HCT116 (cell line): ENCODE data around the gene NPS. TPM values are rescaled to one million over a fixed set of nuclear protein-coding genes. Genes with fewer than 3 reads are reported as not detected.

Source experiments
- ATAC-seq: fragments of 200-7000 bp; cut with Tn5 transposase; 2 replicates; pipeline ENCODE4 v1.9.1; 2020; ENCODE audit warnings: mild to moderate bottlenecking, moderate library complexity
- BruUV-seq: library from RNA; stranded (reverse); fragments of 400-500 nt; replicated peaks from 2 replicates; lab custom pipeline; 2021; lab: Mats Ljungman, UMichigan
- CTCF ChIA-PET: fragments of 300-600 bp; sonication (Branson Sonifier 250); formaldehyde crosslinking; loops from one replicate; lab custom pipeline; 2021; ENCODE audit warnings: antibody characterized with exemption; lab: Charles Lee
- POLR2A ChIA-PET: fragments of 300-600, 350-600 bp; sonication (Branson Sonifier 250); formaldehyde crosslinking; loops from one replicate; lab custom pipeline; 2021; ENCODE audit warnings: antibody characterized with exemption; lab: Charles Lee
- RAD21 ChIA-PET, 2 experiments: fragments of 300-600 bp; sonication (Branson Sonifier 250); formaldehyde crosslinking; loops; one replicate each; lab custom pipeline; 2023; ENCODE audit warnings: low total read pairs in 2 of 2; ENCODE audit not compliant: uncharacterized antibody in 2 of 2, unreplicated experiment in 2 of 2, low non-redundant PET in 1 of 2; lab: Charles Lee
- DNase-seq: peaks from one replicate; pipeline ENCODE4 v3.0.0-alpha.2; 2010; ENCODE audit warnings: low read depth, low spot score
- H2AFZ ChIP-seq: fragments of 200-600 bp; shearing (Covaris generic), sonication (generic); 2 replicates; pipeline ENCODE4 v1.6.1; 2017; ENCODE audit warnings: low read depth, mixed run types, mixed read lengths, antibody characterized with exemption, low read length; ENCODE audit not compliant: poor library complexity, severe bottlenecking
- H3K27ac ChIP-seq: 2 replicates; pipeline ENCODE4 v1.5.1; 2012; ENCODE audit warnings: low read depth, low read length
- H3K27me3 ChIP-seq: fragments of 200-600 bp; sonication (generic); 2 replicates; pipeline ENCODE4 v1.6.1; 2016; ENCODE audit warnings: mixed run types, low read length, mixed read lengths; ENCODE audit not compliant: insufficient read depth
- H3K36me3 ChIP-seq, 2 experiments: fragments of 200-500 bp in 1 of 2; fragments of 200-600 bp in 1 of 2; sonication (Bioruptor generic) in 1 of 2; sonication (generic) in 1 of 2; 2 replicates each; pipeline versions ENCODE4 v1.5.1 to v1.6.1; 2014 to 2016; ENCODE audit warnings: low read length in 2 of 2, inconsistent platforms in 1 of 2, mixed read lengths in 1 of 2, mixed run types in 1 of 2; ENCODE audit not compliant: insufficient read depth in 2 of 2, control insufficient read depth in 1 of 2
- H3K4me1 ChIP-seq, 2 experiments: fragments of 200-600 bp in 1 of 2; sonication (generic) in 1 of 2; 2 replicates each; pipeline versions ENCODE4 v1.5.1 to v1.6.1; 2012 to 2017; ENCODE audit warnings: low read length in 2 of 2, inconsistent platforms in 1 of 2, mild to moderate bottlenecking in 1 of 2, mixed read lengths in 1 of 2, mixed run types in 1 of 2, moderate library complexity in 1 of 2; ENCODE audit not compliant: insufficient read depth in 2 of 2, control insufficient read depth in 1 of 2
- H3K4me2 ChIP-seq: fragments of 200-600 bp; sonication (generic); 2 replicates; pipeline ENCODE4 v1.6.1; 2017; ENCODE audit warnings: mixed run types, low read length, mixed read lengths
- H3K4me3 ChIP-seq, 2 experiments: fragments of 200-600 bp in 1 of 2; sonication (generic) in 1 of 2; replicated peaks in 1 of 2; 2 replicates each; pipeline ENCODE4 v1.5.1; 2011 to 2016; ENCODE audit warnings: low read length in 2 of 2, control low read depth in 1 of 2, low read depth in 1 of 2, mild to moderate bottlenecking in 1 of 2, mixed read lengths in 1 of 2, mixed run types in 1 of 2
- H3K79me2 ChIP-seq: fragments of 200-600 bp; sonication (generic); 2 replicates; pipeline ENCODE4 v1.6.1; 2017; ENCODE audit warnings: mild to moderate bottlenecking, mixed run types, low read length, moderate library complexity, mixed read lengths; ENCODE audit not compliant: insufficient read depth
- H3K9ac ChIP-seq: fragments of 200-600 bp; sonication (generic); 2 replicates; pipeline ENCODE4 v1.6.1; 2016; ENCODE audit warnings: low read length, mixed read lengths
- H3K9me2 ChIP-seq: fragments of 200-600 bp; sonication (generic), shearing (Covaris generic); 2 replicates; pipeline ENCODE4 v1.6.1; 2017; ENCODE audit warnings: mixed run types, mild to moderate bottlenecking, moderate library complexity; ENCODE audit not compliant: insufficient read depth
- H3K9me3 ChIP-seq, 2 experiments: fragments of 200-500 bp in 1 of 2; fragments of 200-600 bp in 1 of 2; sonication (Bioruptor generic) in 1 of 2; sonication (generic) in 1 of 2; 2 replicates each; pipeline ENCODE4 v1.6.1; 2014 to 2017; ENCODE audit warnings: low read length in 2 of 2, mixed read lengths in 2 of 2, inconsistent platforms in 1 of 2, low read depth in 1 of 2, mild to moderate bottlenecking in 1 of 2, mixed run types in 1 of 2, moderate library complexity in 1 of 2; ENCODE audit not compliant: control insufficient read depth in 1 of 2, insufficient read depth in 1 of 2
- H4K20me1 ChIP-seq: fragments of 200-600 bp; sonication (generic), shearing (Covaris generic); 2 replicates; pipeline ENCODE4 v1.6.1; 2017; ENCODE audit warnings: mixed run types, mild to moderate bottlenecking, moderate library complexity; ENCODE audit not compliant: insufficient read depth
- ATF3 ChIP-seq: IDR thresholded peaks from 2 replicates; pipeline ENCODE4 v1.6.1; 2012
- CBX3 ChIP-seq: IDR thresholded peaks from 2 replicates; pipeline ENCODE4 v1.6.1; 2012; ENCODE audit warnings: low read depth
- EZH2 ChIP-seq: fragments of 200-600 bp; sonication (generic); IDR thresholded peaks from 2 replicates; pipeline ENCODE4 v1.6.1; 2017; ENCODE audit warnings: antibody characterized with exemption, mixed run types
- EZH2phosphoT487 ChIP-seq: fragments of 200-600 bp; IDR thresholded peaks from 2 replicates; pipeline ENCODE4 v1.6.1; 2018; ENCODE audit warnings: antibody characterized with exemption, borderline replicate concordance
- JUND ChIP-seq: IDR thresholded peaks from 2 replicates; pipeline ENCODE4 v1.6.1; 2012
- MAX ChIP-seq: IDR thresholded peaks from 2 replicates; pipeline ENCODE4 v1.6.1; 2012
- POLR2AphosphoS5 ChIP-seq: IDR thresholded peaks from 2 replicates; pipeline ENCODE4 v1.6.1; 2011; ENCODE audit warnings: mild to moderate bottlenecking, low read depth, low read length, moderate library complexity
- REST ChIP-seq: IDR thresholded peaks from 2 replicates; pipeline ENCODE4 v1.6.1; 2012; ENCODE audit warnings: low read depth
- SP1 ChIP-seq: IDR thresholded peaks from 2 replicates; pipeline ENCODE4 v1.6.1; 2012; ENCODE audit warnings: low read depth
- ZFX ChIP-seq: fragments of 450-650 bp; IDR thresholded peaks from 2 replicates; pipeline ENCODE4 v1.6.1; 2017
- ZNF274 ChIP-seq: fragments of 200-500 bp; sonication (Bioruptor generic); IDR thresholded peaks from 2 replicates; pipeline ENCODE4 v1.6.1; 2014; ENCODE audit warnings: mild to moderate bottlenecking, low read depth, low read length, inconsistent platforms
- intact Hi-C: fragments of 100-400 bp; cut with micrococcal nuclease; formaldehyde crosslinking; loops from 2 replicates; pipeline ENCODE4 v1.10.0; 2022
- total RNA-seq: library from RNA; stranded (reverse); gene quantifications from one replicate; pipeline ENCODE4 v1.2.1, GENCODE V29; 2021; ENCODE audit not compliant: unreplicated experiment
- TF ChIP-seq, protein P1 (sequence below), 3 experiments: fragments of 200-600 bp in 1 of 3; sonication (generic) in 1 of 3; IDR thresholded peaks in 2 of 3; conservative IDR thresholded peaks in 1 of 3; 2 replicates each; pipeline ENCODE4 v1.5.1; 2012 to 2017; ENCODE audit warnings: low read depth in 2 of 3, low read length in 2 of 3, antibody characterized with exemption in 1 of 3, borderline replicate concordance in 1 of 3, control low read depth in 1 of 3, mild to moderate bottlenecking in 1 of 3, mixed read lengths in 1 of 3, mixed run types in 1 of 3, moderate library complexity in 1 of 3; ENCODE audit not compliant: insufficient read depth in 1 of 3

Gene NPS
- total RNA-seq, 1 experiment from 2014 or later = not detected

GRCh38 chr10:127534074-127534473 lies 15.0 kb upstream of the NPS start (continued):
- TF ChIP-seq SP1 = no peak
- TF ChIP-seq, protein P1, sequence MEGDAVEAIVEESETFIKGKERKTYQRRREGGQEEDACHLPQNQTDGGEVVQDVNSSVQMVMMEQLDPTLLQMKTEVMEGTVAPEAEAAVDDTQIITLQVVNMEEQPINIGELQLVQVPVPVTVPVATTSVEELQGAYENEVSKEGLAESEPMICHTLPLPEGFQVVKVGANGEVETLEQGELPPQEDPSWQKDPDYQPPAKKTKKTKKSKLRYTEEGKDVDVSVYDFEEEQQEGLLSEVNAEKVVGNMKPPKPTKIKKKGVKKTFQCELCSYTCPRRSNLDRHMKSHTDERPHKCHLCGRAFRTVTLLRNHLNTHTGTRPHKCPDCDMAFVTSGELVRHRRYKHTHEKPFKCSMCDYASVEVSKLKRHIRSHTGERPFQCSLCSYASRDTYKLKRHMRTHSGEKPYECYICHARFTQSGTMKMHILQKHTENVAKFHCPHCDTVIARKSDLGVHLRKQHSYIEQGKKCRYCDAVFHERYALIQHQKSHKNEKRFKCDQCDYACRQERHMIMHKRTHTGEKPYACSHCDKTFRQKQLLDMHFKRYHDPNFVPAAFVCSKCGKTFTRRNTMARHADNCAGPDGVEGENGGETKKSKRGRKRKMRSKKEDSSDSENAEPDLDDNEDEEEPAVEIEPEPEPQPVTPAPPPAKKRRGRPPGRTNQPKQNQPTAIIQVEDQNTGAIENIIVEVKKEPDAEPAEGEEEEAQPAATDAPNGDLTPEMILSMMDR (IDR thresholded peaks at IDR 0.05 in 2 of 3, conservative IDR thresholded peaks at IDR 0.05 in 1 of 3; ENCODE audit: borderline replicate concordance in 1 of 3, insufficient read depth in 1 of 3, low read depth in 2 of 3, low read length in 2 of 3) = no peak

DNA sequence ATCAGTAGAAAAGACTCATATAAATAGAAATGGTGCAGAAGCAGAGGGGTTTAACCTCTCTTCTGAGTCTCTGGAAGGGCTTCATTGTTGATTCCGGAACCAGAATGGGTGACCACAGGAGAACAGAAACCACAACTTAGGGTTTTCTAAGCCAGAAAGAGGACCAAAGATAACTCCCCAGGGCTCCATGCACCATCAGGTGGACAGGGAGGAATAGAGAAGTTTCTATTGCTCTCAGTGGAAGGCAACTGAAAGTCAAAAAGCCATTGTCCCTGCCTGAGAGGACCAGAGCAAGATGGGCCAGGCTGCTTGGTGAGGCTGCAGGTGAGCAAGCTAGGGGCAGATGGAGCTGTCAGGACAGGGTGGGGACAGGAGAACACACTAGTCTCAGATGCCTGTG lies 14.6 kb upstream of the NPS start:
- no peak for TF ChIP-seq ATF3
- TF ChIP-seq SP1 = no peak
- TF ChIP-seq MAX = no peak
- TF ChIP-seq ZNF274 = no peak
- no peak for TF ChIP-seq ZFX
- TF ChIP-seq CBX3 = no peak
- no peak for TF ChIP-seq EZH2phosphoT487
- no peak for TF ChIP-seq EZH2
- TF ChIP-seq REST = no peak
- no peak for TF ChIP-seq POLR2AphosphoS5
- TF ChIP-seq JUND = no peak
- H3K27me3 ChIP-seq = peaks cover 60% of the 10 kb centered on the region
- no peaks in the 10 kb centered on the region for H3K4me1 ChIP-seq
- ChIA-PET RAD21 (no interaction called here), CTCF (no interaction called here), POLR2A (no interaction called here)
- intact Hi-C loops = no loop called here
- no peak overlapping the region for H2AFZ ChIP-seq
- BruUV-seq = no TSS peak
- no peaks in the 10 kb centered on the region for H3K79me2 ChIP-seq
- H3K36me3 ChIP-seq = no peaks in the 10 kb centered on the region
- H3K27ac ChIP-seq = no peak overlapping the region
- H3K4me3 ChIP-seq = no peak overlapping the region
- no peak overlapping the region for H3K4me2 ChIP-seq
- no peaks in the 10 kb centered on the region for H3K9me2 ChIP-seq
- ATAC-seq (no peak), DNase-seq (no peak)
- no peak overlapping the region for H3K9ac ChIP-seq
- no peaks in the 10 kb centered on the region for H3K9me3 ChIP-seq
- no peaks in the 10 kb centered on the region for H4K20me1 ChIP-seq
